ENCODE measurements around the gene RPL23. TPM values are rescaled to one million over a fixed set of nuclear protein-coding genes. Genes with fewer than 3 reads are reported as not detected.

RPL23 gene
- total and polyA plus RNA-seq, 10 of the 15 experiments (the other 5 are each of a cell fraction or from before 2014, with no cell fraction given) = 2,200 to 4,821 (median 3,043) TPM

DNA sequence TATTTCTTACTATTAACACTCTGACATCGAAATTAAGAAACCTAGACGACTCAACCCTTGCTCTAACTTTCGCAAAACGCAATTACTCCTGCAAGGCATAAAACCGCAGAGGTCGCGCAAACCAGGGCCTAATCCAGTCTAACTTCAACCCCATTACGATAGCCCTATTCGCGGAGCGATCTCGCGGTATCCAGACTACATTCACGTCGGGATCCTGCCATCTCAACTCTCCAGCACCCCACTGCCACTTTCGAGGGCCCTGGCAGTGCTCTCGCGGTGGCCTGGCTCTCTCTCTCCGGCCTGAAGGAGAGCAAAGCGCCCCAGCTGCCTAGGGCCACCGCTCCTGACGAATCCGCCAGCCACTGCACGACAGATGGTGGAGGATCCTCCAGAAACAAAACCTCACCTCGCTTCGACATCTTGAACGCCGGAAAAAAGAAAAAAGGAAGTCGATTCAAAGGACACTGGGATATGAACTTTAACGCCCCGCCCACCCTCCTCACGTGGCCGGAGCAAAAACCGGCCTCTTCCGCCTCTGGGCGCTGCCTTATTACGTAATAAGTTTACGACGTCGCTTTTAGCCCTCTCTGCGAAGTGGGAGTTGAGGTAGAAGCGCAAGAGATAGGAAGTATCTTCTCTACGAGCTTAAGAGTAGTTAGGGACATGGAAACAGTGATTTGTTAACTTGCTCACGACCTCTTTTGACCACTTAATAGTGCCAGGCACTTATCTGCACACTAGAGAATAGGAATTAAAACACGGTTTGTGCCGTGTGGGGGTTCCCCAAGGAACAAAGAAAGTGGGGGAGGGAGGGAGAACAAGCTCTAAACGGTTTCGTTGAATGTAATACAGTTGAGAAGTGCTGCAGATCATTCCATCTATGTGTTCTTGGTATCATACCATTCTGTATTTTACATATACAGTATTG, at the start of gene RPL23 (continued):
- TF ChIP-seq, protein P1, sequence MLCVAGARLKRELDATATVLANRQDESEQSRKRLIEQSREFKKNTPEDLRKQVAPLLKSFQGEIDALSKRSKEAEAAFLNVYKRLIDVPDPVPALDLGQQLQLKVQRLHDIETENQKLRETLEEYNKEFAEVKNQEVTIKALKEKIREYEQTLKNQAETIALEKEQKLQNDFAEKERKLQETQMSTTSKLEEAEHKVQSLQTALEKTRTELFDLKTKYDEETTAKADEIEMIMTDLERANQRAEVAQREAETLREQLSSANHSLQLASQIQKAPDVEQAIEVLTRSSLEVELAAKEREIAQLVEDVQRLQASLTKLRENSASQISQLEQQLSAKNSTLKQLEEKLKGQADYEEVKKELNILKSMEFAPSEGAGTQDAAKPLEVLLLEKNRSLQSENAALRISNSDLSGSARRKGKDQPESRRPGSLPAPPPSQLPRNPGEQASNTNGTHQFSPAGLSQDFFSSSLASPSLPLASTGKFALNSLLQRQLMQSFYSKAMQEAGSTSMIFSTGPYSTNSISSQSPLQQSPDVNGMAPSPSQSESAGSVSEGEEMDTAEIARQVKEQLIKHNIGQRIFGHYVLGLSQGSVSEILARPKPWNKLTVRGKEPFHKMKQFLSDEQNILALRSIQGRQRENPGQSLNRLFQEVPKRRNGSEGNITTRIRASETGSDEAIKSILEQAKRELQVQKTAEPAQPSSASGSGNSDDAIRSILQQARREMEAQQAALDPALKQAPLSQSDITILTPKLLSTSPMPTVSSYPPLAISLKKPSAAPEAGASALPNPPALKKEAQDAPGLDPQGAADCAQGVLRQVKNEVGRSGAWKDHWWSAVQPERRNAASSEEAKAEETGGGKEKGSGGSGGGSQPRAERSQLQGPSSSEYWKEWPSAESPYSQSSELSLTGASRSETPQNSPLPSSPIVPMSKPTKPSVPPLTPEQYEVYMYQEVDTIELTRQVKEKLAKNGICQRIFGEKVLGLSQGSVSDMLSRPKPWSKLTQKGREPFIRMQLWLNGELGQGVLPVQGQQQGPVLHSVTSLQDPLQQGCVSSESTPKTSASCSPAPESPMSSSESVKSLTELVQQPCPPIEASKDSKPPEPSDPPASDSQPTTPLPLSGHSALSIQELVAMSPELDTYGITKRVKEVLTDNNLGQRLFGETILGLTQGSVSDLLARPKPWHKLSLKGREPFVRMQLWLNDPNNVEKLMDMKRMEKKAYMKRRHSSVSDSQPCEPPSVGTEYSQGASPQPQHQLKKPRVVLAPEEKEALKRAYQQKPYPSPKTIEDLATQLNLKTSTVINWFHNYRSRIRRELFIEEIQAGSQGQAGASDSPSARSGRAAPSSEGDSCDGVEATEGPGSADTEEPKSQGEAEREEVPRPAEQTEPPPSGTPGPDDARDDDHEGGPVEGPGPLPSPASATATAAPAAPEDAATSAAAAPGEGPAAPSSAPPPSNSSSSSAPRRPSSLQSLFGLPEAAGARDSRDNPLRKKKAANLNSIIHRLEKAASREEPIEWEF (IDR thresholded peaks at IDR 0.05; ENCODE audit: insufficient replicate concordance, low read depth, low read length) = peak; percentile 34
- peak; percentile 68; the same call in 1 of the 2 replicates for TF ChIP-seq ZBED1 (IDR thresholded peaks at IDR 0.05; ENCODE audit: borderline replicate concordance)
- peak; percentile 73; the same call in 1 of the 2 replicates for TF ChIP-seq BRCA1 (IDR thresholded peaks at IDR 0.05; ENCODE audit: low read depth, low read length)
- no peak for TF ChIP-seq HDGF (IDR thresholded peaks at IDR 0.05)
- TF ChIP-seq POLR2AphosphoS2 (IDR thresholded peaks at IDR 0.05; ENCODE audit: low read depth, low read length) = peak; percentile 98
- peak; percentile 97 for TF ChIP-seq RAD51 (IDR thresholded peaks at IDR 0.05)
- TF ChIP-seq GABPA (IDR thresholded peaks at IDR 0.05; ENCODE audit: low read depth) = peak; percentile 87
- peak; percentile 97 for TF ChIP-seq CBFB (IDR thresholded peaks at IDR 0.05; ENCODE audit: low read depth)
- peak; percentile 81 for TF ChIP-seq ASH2L (IDR thresholded peaks at IDR 0.05; ENCODE audit: borderline replicate concordance, low read depth)
- peak; percentile 16; the same call in 1 of the 2 replicates for TF ChIP-seq PAX5 (IDR thresholded peaks at IDR 0.05; ENCODE audit: borderline replicate concordance, low read depth, low read length)
- TF ChIP-seq SIN3A (IDR thresholded peaks at IDR 0.05; ENCODE audit: low read depth, low read length) = peak; percentile 93
- 0 out of 2 replicates have a peak, but pooled peaks have one; percentile 27 for TF ChIP-seq JUND (IDR thresholded peaks at IDR 0.05; ENCODE audit: low read depth, low read length)
- peak; percentile 98 for TF ChIP-seq MYC (IDR thresholded peaks at IDR 0.05; ENCODE audit: insufficient read depth, insufficient read length, insufficient replicate concordance, low read length, severe bottlenecking)
- peak; percentile 51 for TF ChIP-seq SIX5 (IDR thresholded peaks at IDR 0.05; ENCODE audit: low read depth, low read length, severe bottlenecking)
- no peak for TF ChIP-seq EGR1 (IDR thresholded peaks at IDR 0.05; ENCODE audit: borderline replicate concordance in 1 of 2, low read depth in 2 of 2, low read length in 2 of 2)
- 0 out of 2 replicates have a peak, but pooled peaks have one; percentile 87 for TF ChIP-seq RCOR1 (conservative IDR thresholded peaks at IDR 0.05; ENCODE audit: low read depth, low read length)
- TF ChIP-seq NR2F1 (conservative IDR thresholded peaks at IDR 0.05) = peak; percentile 48; the same call in 1 of the 2 replicates
- TF ChIP-seq SREBF1 (IDR thresholded peaks at IDR 0.05; ENCODE audit: low read length) = no peak; the same call in 1 of the 2 replicates
- TF ChIP-seq TAF1 (IDR thresholded peaks at IDR 0.05; ENCODE audit: borderline replicate concordance, low read depth, low read length) = peak; percentile 98
- peak; percentile 67 for TF ChIP-seq IKZF1 (conservative IDR thresholded peaks at IDR 0.05)
- TF ChIP-seq TCF7 (IDR thresholded peaks at IDR 0.05; ENCODE audit: borderline replicate concordance) = peak; percentile 69
- no peak for TF ChIP-seq JUNB (IDR thresholded peaks at IDR 0.05)
- TF ChIP-seq YBX1 (IDR thresholded peaks at IDR 0.05) = no peak
- TF ChIP-seq NR2C1 (IDR thresholded peaks at IDR 0.05) = peak; percentile 90
- peak; percentile 92 for TF ChIP-seq CHD2 (IDR thresholded peaks at IDR 0.05; ENCODE audit: borderline replicate concordance, low read depth, low read length)
- TF ChIP-seq FOXK2 (IDR thresholded peaks at IDR 0.05) = peak; percentile 31; the same call in 1 of the 2 replicates

Measured in GM12878 (cell line).